A673 (cell line): ENCODE data around the gene PIK3AP1. TPM values are rescaled to one million over a fixed set of nuclear protein-coding genes. Genes with fewer than 3 reads are reported as not detected.

Source experiments
- BruUV-seq: library from RNA; stranded (reverse); fragments of 400-500 nt; replicated peaks from 2 replicates; lab custom pipeline; 2021; lab: Mats Ljungman, UMichigan
- CTCF ChIA-PET: fragments of 300-600 bp; sonication (Branson Sonifier 250); formaldehyde crosslinking; loops from one replicate; lab custom pipeline; 2022; ENCODE audit warnings: antibody characterized with exemption; lab: Charles Lee
- POLR2A ChIA-PET: fragments of 300-600 bp; sonication (Branson Sonifier 250); formaldehyde crosslinking; loops from one replicate; lab custom pipeline; 2022; ENCODE audit warnings: antibody characterized with exemption; ENCODE audit not compliant: low non-redundant PET; lab: Charles Lee
- DNase-seq: peaks from one replicate; pipeline ENCODE4 v3.0.0-alpha.2; 2015; ENCODE audit warnings: low spot score
- H3K27ac ChIP-seq: fragments of 200-600 bp; sonication (generic); 2 replicates; pipeline ENCODE4 v1.5.1; 2016; ENCODE audit warnings: mixed run types, low read depth, mild to moderate bottlenecking, mixed read lengths, antibody characterized with exemption, low read length; ENCODE audit not compliant: poor library complexity, severe bottlenecking
- H3K27me3 ChIP-seq: fragments of 200-600 bp; sonication (generic); replicated peaks from 2 replicates; pipeline ENCODE4 v1.6.1; 2017; ENCODE audit warnings: mixed run types, low read depth, mild to moderate bottlenecking, mixed read lengths, antibody characterized with exemption, low read length; ENCODE audit not compliant: insufficient read depth, poor library complexity
- H3K36me3 ChIP-seq: fragments of 200-600 bp; sonication (generic); 2 replicates; pipeline ENCODE4 v1.6.1; 2016; ENCODE audit warnings: mixed run types, mild to moderate bottlenecking, mixed read lengths, antibody characterized with exemption, low read length; ENCODE audit not compliant: insufficient read depth, poor library complexity, severe bottlenecking
- H3K4me1 ChIP-seq: fragments of 200-600 bp; sonication (generic); 2 replicates; pipeline ENCODE4 v1.6.1; 2017; ENCODE audit warnings: mixed run types, mild to moderate bottlenecking, mixed read lengths, antibody characterized with exemption, low read length; ENCODE audit not compliant: insufficient read depth, poor library complexity, severe bottlenecking
- H3K4me3 ChIP-seq: fragments of 200-600 bp; sonication (generic); 2 replicates; pipeline ENCODE4 v1.5.1; 2016; ENCODE audit warnings: low read depth, mixed run types, mild to moderate bottlenecking, mixed read lengths, low read length; ENCODE audit not compliant: poor library complexity, severe bottlenecking
- H3K9me3 ChIP-seq: fragments of 200-600 bp; sonication (generic); 2 replicates; pipeline ENCODE4 v1.6.1; 2016; ENCODE audit warnings: mixed run types, low read depth, mild to moderate bottlenecking, mixed read lengths, antibody characterized with exemption, low read length; ENCODE audit not compliant: poor library complexity, severe bottlenecking
- EZH2 ChIP-seq: fragments of 200-600 bp; sonication (generic); IDR thresholded peaks from 2 replicates; pipeline ENCODE4 v1.6.1; 2017; ENCODE audit warnings: borderline replicate concordance, low read depth, mild to moderate bottlenecking, mixed read lengths, antibody characterized with exemption, low read length; ENCODE audit not compliant: poor library complexity, severe bottlenecking
- intact Hi-C: fragments of 100-400 bp; cut with micrococcal nuclease; formaldehyde crosslinking; loops from one replicate; pipeline ENCODE4 v1.10.0; 2022; ENCODE audit not compliant: unreplicated experiment
- total RNA-seq: library from RNA; stranded (reverse); gene quantifications from 2 replicates; pipeline ENCODE4 v1.2.3, GENCODE V29; 2021
- TF ChIP-seq, protein P1 (sequence below): fragments of 300-800, 200-600 bp; sonication (generic); conservative IDR thresholded peaks from 2 replicates; pipeline ENCODE4 v1.5.1; 2017; ENCODE audit warnings: low read depth, mild to moderate bottlenecking, antibody characterized with exemption, low read length, moderate library complexity, mixed read lengths

The PIK3AP1 gene
- total RNA-seq, 1 experiment from 2014 or later, result 0.24 TPM

DNA sequence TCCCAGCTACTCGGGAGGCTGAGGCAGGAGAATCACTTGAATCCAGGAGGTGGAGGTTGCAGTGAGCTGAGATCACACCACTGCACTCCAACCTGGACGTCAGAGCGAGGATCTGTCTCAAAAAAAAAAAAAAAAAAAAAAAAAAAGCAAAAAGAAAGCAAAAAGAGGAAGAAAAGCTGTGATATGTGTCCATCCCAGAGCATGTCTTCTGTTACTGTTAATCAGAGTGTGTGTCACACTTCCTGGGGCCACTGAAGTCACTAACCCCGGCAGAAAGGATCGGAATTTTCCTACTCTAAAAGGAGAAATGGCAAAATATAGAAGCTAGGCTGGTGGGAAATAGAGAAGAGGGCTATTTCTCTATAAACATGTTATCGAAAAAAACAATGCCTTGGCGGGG, 11.9 kb downstream of the PIK3AP1 start:
- intact Hi-C loops, result no loop called here
- Histone ChIP-seq H3K4me3 (no peak overlapping the region), H3K36me3 (no peaks in the 10 kb centered on the region), H3K9me3 (no peaks in the 10 kb centered on the region), H3K27me3 (no peaks in the 10 kb centered on the region), H3K4me1 (no peaks in the 10 kb centered on the region), H3K27ac (no peak overlapping the region)
- DNase-seq, result no peak
- ChIA-PET POLR2A (no interaction called here), CTCF (no interaction called here)
- TF ChIP-seq, protein P1, sequence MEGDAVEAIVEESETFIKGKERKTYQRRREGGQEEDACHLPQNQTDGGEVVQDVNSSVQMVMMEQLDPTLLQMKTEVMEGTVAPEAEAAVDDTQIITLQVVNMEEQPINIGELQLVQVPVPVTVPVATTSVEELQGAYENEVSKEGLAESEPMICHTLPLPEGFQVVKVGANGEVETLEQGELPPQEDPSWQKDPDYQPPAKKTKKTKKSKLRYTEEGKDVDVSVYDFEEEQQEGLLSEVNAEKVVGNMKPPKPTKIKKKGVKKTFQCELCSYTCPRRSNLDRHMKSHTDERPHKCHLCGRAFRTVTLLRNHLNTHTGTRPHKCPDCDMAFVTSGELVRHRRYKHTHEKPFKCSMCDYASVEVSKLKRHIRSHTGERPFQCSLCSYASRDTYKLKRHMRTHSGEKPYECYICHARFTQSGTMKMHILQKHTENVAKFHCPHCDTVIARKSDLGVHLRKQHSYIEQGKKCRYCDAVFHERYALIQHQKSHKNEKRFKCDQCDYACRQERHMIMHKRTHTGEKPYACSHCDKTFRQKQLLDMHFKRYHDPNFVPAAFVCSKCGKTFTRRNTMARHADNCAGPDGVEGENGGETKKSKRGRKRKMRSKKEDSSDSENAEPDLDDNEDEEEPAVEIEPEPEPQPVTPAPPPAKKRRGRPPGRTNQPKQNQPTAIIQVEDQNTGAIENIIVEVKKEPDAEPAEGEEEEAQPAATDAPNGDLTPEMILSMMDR, result no peak
- no peak for TF ChIP-seq EZH2
- BruUV-seq, result no TSS peak

GRCh38 chr10:96706331-96706853, 13.9 kb downstream of the PIK3AP1 start:
- no peak for DNase-seq
- Histone ChIP-seq H3K4me3 (no peak overlapping the region), H3K27ac (no peak overlapping the region), H3K36me3 (no peaks in the 10 kb centered on the region), H3K27me3 (no peaks in the 10 kb centered on the region), H3K4me1 (no peaks in the 10 kb centered on the region), H3K9me3 (no peaks in the 10 kb centered on the region)
- intact Hi-C loops, result no loop called here
- POLR2A ChIA-PET, result no interaction called here
- CTCF ChIA-PET, result no interaction called here
- no TSS peak for BruUV-seq
- TF ChIP-seq, protein P1, result no peak
- no peak for TF ChIP-seq EZH2

GRCh38 chr10:96705134-96705533, 15.2 kb downstream of the PIK3AP1 start:
- Histone ChIP-seq H3K9me3 (no peaks in the 10 kb centered on the region), H3K27ac (no peak overlapping the region), H3K27me3 (no peaks in the 10 kb centered on the region), H3K36me3 (no peaks in the 10 kb centered on the region), H3K4me1 (no peaks in the 10 kb centered on the region), H3K4me3 (no peak overlapping the region)
- intact Hi-C loops, result no loop called here
- CTCF ChIA-PET, result no interaction called here
- POLR2A ChIA-PET, result no interaction called here
- no TSS peak for BruUV-seq
- no peak for DNase-seq
- TF ChIP-seq EZH2, result no peak
- TF ChIP-seq, protein P1, result no peak
